CD4-positive, alpha-beta T cell (primary cell): ENCODE data around the gene PTPRD. TPM values are rescaled to one million over a fixed set of nuclear protein-coding genes. Genes with fewer than 3 reads are reported as not detected.

ENCODE experiments used
- ATAC-seq: fragments of 200-7000 bp; cut with Tn5 transposase; one replicate; pipeline ENCODE4 v1.10.0; 2022; ENCODE audit warnings: mild to moderate bottlenecking; ENCODE audit not compliant: poor library complexity
- CTCF ChIA-PET: fragments of 350-600 bp; sonication (Branson Sonifier 250); formaldehyde crosslinking; loops from one replicate; lab custom pipeline; 2021; ENCODE audit warnings: antibody characterized with exemption, inconsistent platforms; lab: Charles Lee
- POLR2A ChIA-PET: fragments of 350-600 bp; sonication (Branson Sonifier 250); formaldehyde crosslinking; loops from one replicate; lab custom pipeline; 2021; ENCODE audit warnings: antibody characterized with exemption, inconsistent platforms; lab: Charles Lee
- DNase-seq, 14 experiments: peaks; one replicate each; pipeline ENCODE4 v3.0.0-alpha.2; 2013 to 2020; ENCODE audit warnings: mixed read lengths in 2 of 14
- H3K27ac ChIP-seq, 2 donors: one replicate each; pipeline versions ENCODE4 v1.5.1 to v1.7.0; 2013; ENCODE audit warnings: low read length in 2 of 2, low read depth in 1 of 2, mild to moderate bottlenecking in 1 of 2
- H3K27me3 ChIP-seq, 2 experiments: 1 replicate in 1 of 2; 2 replicates in 1 of 2; pipeline versions ENCODE4 v1.6.1 to v1.7.0; 2013; ENCODE audit warnings: low read length in 2 of 2, control low read depth in 1 of 2, mild to moderate bottlenecking in 1 of 2, moderate library complexity in 1 of 2; ENCODE audit not compliant: insufficient read depth in 2 of 2, control insufficient read depth in 1 of 2
- H3K36me3 ChIP-seq: one replicate; pipeline ENCODE4 v1.6.1; 2013; ENCODE audit warnings: low read length, control low read depth; ENCODE audit not compliant: insufficient read depth
- H3K4me1 ChIP-seq: one replicate; pipeline ENCODE4 v1.6.1; 2013; ENCODE audit warnings: low read length, control low read depth; ENCODE audit not compliant: insufficient read depth
- H3K4me3 ChIP-seq: one replicate; pipeline ENCODE4 v1.5.1; 2013; ENCODE audit warnings: mild to moderate bottlenecking, low read length, moderate library complexity
- H3K9me3 ChIP-seq, 2 experiments: 1 replicate in 1 of 2; 2 replicates in 1 of 2; pipeline versions ENCODE4 v1.6.1 to v1.7.0; 2013; ENCODE audit warnings: low read length in 2 of 2, mild to moderate bottlenecking in 2 of 2, control low read depth in 1 of 2, moderate library complexity in 1 of 2; ENCODE audit not compliant: control insufficient read depth in 1 of 2, insufficient read depth in 1 of 2
- H3K27ac Mint-ChIP-seq: one replicate; pipeline ENCODE4 v1.8.0; 2020; ENCODE audit warnings: mixed read lengths
- H3K27me3 Mint-ChIP-seq: one replicate; pipeline ENCODE4 v1.8.0; 2021; ENCODE audit warnings: mixed read lengths
- H3K36me3 Mint-ChIP-seq: one replicate; pipeline ENCODE4 v1.8.0; 2021; ENCODE audit warnings: low read depth, mixed read lengths
- H3K4me1 Mint-ChIP-seq: one replicate; pipeline ENCODE4 v1.8.0; 2021; ENCODE audit warnings: low read depth, mixed read lengths
- H3K4me3 Mint-ChIP-seq: one replicate; pipeline ENCODE4 v1.8.0; 2020; ENCODE audit warnings: mild to moderate bottlenecking, mixed read lengths
- H3K9me3 Mint-ChIP-seq: one replicate; pipeline ENCODE4 v1.8.0; 2020; ENCODE audit warnings: mixed read lengths
- intact Hi-C, 2 experiments: fragments of 100-400 bp; cut with DNase I in 1 of 2; cut with micrococcal nuclease in 1 of 2; formaldehyde crosslinking; loops; one replicate each; pipeline versions ENCODE4 v1.15.1 to v1.9.0; 2023 to 2025; cut with DNase I, micrococcal nuclease
- total RNA-seq, 174 experiments: library from RNA in 2 of 174; stranded (reverse) in 2 of 174; gene quantifications; one replicate each; pipeline ENCODE4 v1.2.3 and lab custom pipeline; 2021 to 2026
- TF ChIP-seq, protein P1 (sequence below): fragments of 200-600 bp; IDR thresholded peaks from one replicate; pipeline ENCODE4 v1.8.0; 2022; ENCODE audit warnings: antibody characterized with exemption, mild to moderate bottlenecking

The PTPRD gene
- total RNA-seq, 2 experiments from 2014 or later, result not detected

DNA sequence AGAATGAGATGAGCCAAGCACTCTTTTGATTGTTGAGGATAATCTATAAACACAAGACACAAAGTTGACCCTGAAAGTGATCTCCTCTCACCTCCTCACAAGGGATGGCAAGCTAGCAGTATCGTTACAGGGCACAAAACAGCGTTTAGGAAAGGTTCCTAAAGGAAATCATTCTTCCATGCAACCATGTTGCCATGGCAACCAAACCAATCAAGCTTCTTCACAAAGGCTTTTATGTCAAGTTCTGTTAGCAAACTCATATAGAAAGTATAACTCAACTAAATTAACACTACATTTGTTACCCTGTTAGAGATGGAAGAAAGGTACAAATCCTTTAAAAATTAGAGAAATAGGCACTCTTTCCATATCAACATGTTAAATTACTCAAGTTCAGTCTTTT is 1796.4 kb downstream of the PTPRD start:
- no peak for ATAC-seq
- ChIA-PET POLR2A (no interaction called here), CTCF (no interaction called here)
- no peak overlapping the region for H3K27ac Mint-ChIP-seq
- no peaks in the 10 kb centered on the region for H3K36me3 Mint-ChIP-seq
- H3K36me3 ChIP-seq, result no peaks in the 10 kb centered on the region
- no peaks in the 10 kb centered on the region for H3K4me1 Mint-ChIP-seq
- TF ChIP-seq, protein P1, sequence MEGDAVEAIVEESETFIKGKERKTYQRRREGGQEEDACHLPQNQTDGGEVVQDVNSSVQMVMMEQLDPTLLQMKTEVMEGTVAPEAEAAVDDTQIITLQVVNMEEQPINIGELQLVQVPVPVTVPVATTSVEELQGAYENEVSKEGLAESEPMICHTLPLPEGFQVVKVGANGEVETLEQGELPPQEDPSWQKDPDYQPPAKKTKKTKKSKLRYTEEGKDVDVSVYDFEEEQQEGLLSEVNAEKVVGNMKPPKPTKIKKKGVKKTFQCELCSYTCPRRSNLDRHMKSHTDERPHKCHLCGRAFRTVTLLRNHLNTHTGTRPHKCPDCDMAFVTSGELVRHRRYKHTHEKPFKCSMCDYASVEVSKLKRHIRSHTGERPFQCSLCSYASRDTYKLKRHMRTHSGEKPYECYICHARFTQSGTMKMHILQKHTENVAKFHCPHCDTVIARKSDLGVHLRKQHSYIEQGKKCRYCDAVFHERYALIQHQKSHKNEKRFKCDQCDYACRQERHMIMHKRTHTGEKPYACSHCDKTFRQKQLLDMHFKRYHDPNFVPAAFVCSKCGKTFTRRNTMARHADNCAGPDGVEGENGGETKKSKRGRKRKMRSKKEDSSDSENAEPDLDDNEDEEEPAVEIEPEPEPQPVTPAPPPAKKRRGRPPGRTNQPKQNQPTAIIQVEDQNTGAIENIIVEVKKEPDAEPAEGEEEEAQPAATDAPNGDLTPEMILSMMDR, result no peak
- H3K27me3 ChIP-seq, result no peaks in the 10 kb centered on the region
- no peaks in the 10 kb centered on the region for H3K27me3 Mint-ChIP-seq
- H3K4me3 ChIP-seq, result no peak overlapping the region
- no peak overlapping the region for H3K27ac ChIP-seq
- intact Hi-C loops, result no loop called here
- no peak overlapping the region for H3K4me3 Mint-ChIP-seq
- no peaks in the 10 kb centered on the region for H3K9me3 Mint-ChIP-seq
- no peak for DNase-seq
- no peaks in the 10 kb centered on the region for H3K4me1 ChIP-seq
- H3K9me3 ChIP-seq, result no peaks in the 10 kb centered on the region

DNA sequence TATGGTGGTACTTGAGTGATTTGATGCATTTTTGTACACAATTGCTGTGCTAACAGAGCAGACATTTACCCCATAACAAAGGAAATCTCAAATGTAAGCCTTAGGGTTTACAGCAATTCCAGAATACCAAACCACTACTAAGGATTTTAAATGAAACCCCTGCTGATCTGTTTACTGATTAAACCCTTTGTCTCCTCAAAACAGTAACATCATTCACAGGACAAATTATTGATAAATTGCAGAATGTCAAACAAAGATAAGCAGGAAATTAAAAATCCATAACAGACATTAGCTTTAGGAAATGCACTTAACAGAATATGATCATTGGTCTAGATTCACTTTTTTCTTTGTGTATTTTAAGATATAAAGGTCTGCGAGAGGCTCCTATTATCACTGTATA is 1796.9 kb downstream of the PTPRD start:
- no peaks in the 10 kb centered on the region for H3K9me3 ChIP-seq
- no peaks in the 10 kb centered on the region for H3K27me3 ChIP-seq
- H3K9me3 Mint-ChIP-seq, result no peaks in the 10 kb centered on the region
- no peak overlapping the region for H3K27ac ChIP-seq
- ATAC-seq (no peak), DNase-seq (no peak)
- H3K36me3 ChIP-seq, result no peaks in the 10 kb centered on the region
- no peaks in the 10 kb centered on the region for H3K4me1 Mint-ChIP-seq
- TF ChIP-seq, protein P1, result no peak
- H3K36me3 Mint-ChIP-seq, result no peaks in the 10 kb centered on the region
- ChIA-PET POLR2A (no interaction called here), CTCF (no interaction called here)
- H3K4me1 ChIP-seq, result no peaks in the 10 kb centered on the region
- intact Hi-C loops, result no loop called here
- no peak overlapping the region for H3K27ac Mint-ChIP-seq
- H3K4me3 Mint-ChIP-seq, result no peak overlapping the region
- H3K4me3 ChIP-seq, result no peak overlapping the region
- no peaks in the 10 kb centered on the region for H3K27me3 Mint-ChIP-seq

DNA sequence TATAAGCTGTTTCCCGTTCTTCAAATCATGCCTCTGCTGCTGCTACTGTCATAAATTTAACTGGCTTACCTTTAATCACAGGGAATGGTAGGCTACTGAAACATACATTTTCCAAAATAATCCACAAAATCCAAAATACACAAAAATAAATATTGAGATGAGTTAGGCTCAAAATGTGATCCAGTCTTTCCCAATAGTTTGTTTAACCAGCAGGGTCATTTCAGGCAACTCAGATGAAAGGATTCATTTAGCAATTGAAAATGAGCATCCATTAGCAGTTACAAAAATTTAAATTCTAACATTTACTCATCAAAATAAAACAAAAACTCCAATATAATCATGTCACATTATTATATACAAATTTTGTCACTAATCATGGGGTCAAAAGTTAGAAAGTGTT is 1797.6 kb downstream of the PTPRD start:
- no peak overlapping the region for H3K27ac ChIP-seq
- intact Hi-C loops, result no loop called here
- no peak for DNase-seq
- no peaks in the 10 kb centered on the region for H3K36me3 Mint-ChIP-seq
- no peak for ATAC-seq
- POLR2A ChIA-PET, result no interaction called here
- CTCF ChIA-PET, result no interaction called here
- H3K27ac Mint-ChIP-seq, result no peak overlapping the region
- no peak overlapping the region for H3K4me3 ChIP-seq
- H3K4me3 Mint-ChIP-seq, result no peak overlapping the region
- no peaks in the 10 kb centered on the region for H3K27me3 ChIP-seq
- TF ChIP-seq, protein P1, result no peak
- H3K36me3 ChIP-seq, result no peaks in the 10 kb centered on the region
- H3K4me1 Mint-ChIP-seq, result no peaks in the 10 kb centered on the region
- no peaks in the 10 kb centered on the region for H3K27me3 Mint-ChIP-seq
- no peaks in the 10 kb centered on the region for H3K9me3 Mint-ChIP-seq
- no peaks in the 10 kb centered on the region for H3K9me3 ChIP-seq
- H3K4me1 ChIP-seq, result no peaks in the 10 kb centered on the region
